HG03097 (cell line): ENCODE results near the gene AKR1D1.
A peak's percentile ranks its signal among the peaks of the same experiment; 100 is the strongest.
"Not testable (repeated sequence)": the region's sequence is repeated elsewhere in the genome, so short reads cannot be mapped to it uniquely, and the experiment has no call there.

ENCODE experiments used
- ATAC-seq: cut with Tn5 transposase; IDR thresholded peaks from one replicate; pipeline ENCODE4 v1.9.1; 2021; ENCODE audit not compliant: unreplicated experiment, low FRiP score

Gene AKR1D1, protein sequence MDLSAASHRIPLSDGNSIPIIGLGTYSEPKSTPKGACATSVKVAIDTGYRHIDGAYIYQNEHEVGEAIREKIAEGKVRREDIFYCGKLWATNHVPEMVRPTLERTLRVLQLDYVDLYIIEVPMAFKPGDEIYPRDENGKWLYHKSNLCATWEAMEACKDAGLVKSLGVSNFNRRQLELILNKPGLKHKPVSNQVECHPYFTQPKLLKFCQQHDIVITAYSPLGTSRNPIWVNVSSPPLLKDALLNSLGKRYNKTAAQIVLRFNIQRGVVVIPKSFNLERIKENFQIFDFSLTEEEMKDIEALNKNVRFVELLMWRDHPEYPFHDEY

GRCh38 chr7:138076196-138076595, at the start of gene AKR1D1:
Gene AKR1D1 (plus strand): TSS chr7:138076459. CDS start chr7:138076519, 60 bp downstream.
- ATAC-seq = no peak

GRCh38 chr7:138027100-138027499, 49.2 kb upstream of the AKR1D1 start:
- no peak for ATAC-seq

GRCh38 chr7:138029126-138029525, 47.1 kb upstream of the AKR1D1 start:
- ATAC-seq = no peak

DNA sequence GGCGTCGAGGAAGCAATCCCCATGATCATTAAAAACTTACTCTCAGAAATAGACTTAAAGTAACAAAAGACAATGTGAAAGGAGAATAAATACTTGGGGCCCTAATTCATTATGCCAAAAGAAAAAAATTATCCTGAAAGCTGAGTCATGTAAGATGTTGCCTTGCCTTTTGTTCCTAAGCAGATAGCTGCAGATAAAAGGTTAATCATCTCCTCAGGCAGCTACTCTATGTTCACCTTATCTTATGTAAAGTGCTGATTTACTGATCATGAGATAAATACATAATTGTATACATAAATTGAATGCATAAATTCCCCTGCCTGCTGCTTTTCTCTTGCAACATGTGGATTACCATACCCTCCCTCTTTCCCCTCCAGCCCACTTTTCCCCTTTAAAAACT, 46.3 kb upstream of the AKR1D1 start:
- ATAC-seq = no peak

- no peak for ATAC-seq
These were observed 45.4 kb upstream of the AKR1D1 start for GRCh38 chr7:138030679-138031351.

- ATAC-seq = peak; percentile 71
These were observed 44.1 kb upstream of the AKR1D1 start for GRCh38 chr7:138032186-138032585.

- no peak for ATAC-seq
These were observed 43.5 kb upstream of the AKR1D1 start for GRCh38 chr7:138032770-138033169.

DNA sequence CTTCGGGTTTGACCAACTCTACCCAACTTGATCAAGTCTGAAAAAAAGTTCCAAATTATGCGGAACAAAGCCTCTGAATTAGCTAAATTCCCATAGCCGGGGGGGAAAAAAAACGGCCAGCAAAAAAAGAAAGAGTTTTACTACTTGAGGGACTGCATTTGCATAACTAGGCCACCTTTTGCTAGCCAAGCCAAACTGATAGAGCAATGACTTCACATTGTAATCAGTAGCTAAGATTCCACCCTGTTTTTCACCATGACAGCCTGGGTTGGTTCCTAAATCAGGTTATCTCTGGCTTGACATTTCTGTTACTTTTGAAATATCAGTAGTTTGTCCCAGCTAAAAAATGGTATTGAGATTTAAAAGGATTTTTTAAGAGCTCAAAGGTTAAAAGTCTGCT, 43.0 kb upstream of the AKR1D1 start:
- ATAC-seq = no peak

GRCh38 chr7:138036135-138036534, 40.1 kb upstream of the AKR1D1 start:
- no peak for ATAC-seq

DNA sequence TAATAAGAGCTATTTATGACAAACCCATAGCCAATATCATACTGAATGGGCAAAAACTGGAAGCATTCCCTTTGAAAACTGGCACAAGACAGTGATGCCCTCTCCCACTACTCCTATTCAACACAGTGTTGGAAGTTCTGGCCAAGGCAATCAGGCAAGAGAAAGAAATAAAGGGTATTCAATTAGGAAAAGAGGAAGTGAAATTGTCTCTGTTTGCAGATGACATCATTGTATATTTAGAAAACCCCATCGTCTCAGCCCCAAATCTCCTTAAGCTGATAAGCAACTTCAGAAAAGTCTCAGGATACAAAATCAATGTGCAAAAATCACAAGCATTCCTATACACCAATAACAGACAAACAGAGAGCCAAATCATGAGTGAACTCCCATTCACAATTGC, 36.2 kb upstream of the AKR1D1 start:
- not testable (repeated sequence) for ATAC-seq

GRCh38 chr7:138044897-138045296, 31.4 kb upstream of the AKR1D1 start:
- ATAC-seq = no peak

GRCh38 chr7:138047907-138048306, 28.4 kb upstream of the AKR1D1 start:
- ATAC-seq = no peak

- no peak for ATAC-seq
These were observed 26.6 kb upstream of the AKR1D1 start for GRCh38 chr7:138049505-138050116.

- ATAC-seq = not testable (repeated sequence)
These were observed 24.5 kb upstream of the AKR1D1 start for GRCh38 chr7:138051712-138052247.

GRCh38 chr7:138052696-138053095, 23.6 kb upstream of the AKR1D1 start:
- no peak for ATAC-seq

DNA sequence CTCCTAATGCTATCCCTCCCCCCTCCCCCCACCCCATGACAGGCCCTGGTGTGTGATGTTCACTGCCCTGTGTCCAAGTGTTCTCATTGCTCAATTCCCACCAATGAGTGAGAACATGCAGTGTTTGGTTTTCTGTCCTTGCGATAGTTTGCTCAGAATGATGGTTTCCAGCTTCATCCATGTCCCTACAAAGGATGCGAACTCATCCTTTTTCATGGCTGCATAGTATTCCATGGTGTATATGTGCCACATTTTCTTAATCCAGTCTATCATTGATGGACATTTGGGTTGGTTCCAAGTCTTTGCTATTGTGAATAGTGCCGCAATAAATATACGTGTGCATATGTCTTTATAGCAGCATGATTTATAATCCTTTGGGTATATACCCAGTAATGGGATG, 20.6 kb upstream of the AKR1D1 start:
- not testable (repeated sequence) for ATAC-seq

- ATAC-seq = no peak
These were observed 12.9 kb upstream of the AKR1D1 start for GRCh38 chr7:138063400-138063799.

- ATAC-seq = no peak
These were observed 11.4 kb upstream of the AKR1D1 start for GRCh38 chr7:138064856-138065357.

DNA sequence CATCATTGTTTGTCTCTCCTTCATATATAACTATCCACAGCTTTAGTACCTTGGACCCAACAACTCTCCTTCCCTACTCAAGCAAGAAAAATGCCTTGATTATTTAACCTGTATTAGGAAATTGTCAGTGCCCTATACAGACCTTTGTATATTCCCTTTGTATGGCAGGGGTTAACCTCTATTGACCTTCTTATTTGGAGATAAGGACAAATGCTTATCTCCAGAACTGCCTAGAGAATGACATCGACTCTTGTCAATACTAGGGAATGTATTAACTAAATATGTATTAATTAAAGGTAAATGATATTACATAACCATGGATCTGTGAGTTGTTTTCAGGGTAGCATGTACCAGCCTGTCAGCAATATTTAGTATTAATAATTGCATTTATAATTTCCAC, 10.4 kb upstream of the AKR1D1 start:
- ATAC-seq = no peak

GRCh38 chr7:138066954-138067394, 9.3 kb upstream of the AKR1D1 start:
- ATAC-seq = peak; percentile 84

DNA sequence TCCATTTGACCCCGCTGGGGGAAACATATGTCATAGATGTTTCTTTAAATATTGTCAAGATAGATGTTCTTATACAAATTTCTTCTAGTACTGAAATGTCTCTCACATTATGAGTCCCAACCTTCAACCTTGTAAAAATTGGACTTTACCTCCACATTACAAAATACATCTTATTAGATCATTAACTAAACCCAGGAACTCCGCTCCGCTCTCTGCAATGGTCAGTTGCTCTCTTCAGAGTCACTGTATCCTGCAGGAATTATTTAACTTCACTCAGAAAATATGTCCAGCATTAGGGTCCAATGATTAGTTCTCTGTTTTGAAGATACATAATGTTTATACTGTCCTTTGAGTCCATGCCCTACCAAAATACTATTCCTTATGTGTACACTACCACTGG, 8.5 kb upstream of the AKR1D1 start:
- no peak for ATAC-seq
